Keratinocyte (primary cell): ENCODE results near the gene CNTNAP2. TPM values are rescaled to one million over a fixed set of nuclear protein-coding genes. Genes with fewer than 3 reads are reported as not detected.

Source experiments
- DNase-seq: peaks from one replicate; pipeline ENCODE4 v3.0.0-alpha.2; 2011; ENCODE audit warnings: low read depth, missing footprints, low spot score
- FAIRE-seq: peaks from 2 replicates; lab custom pipeline; 2011; peaks lifted over from hg19 to GRCh38; lab: Jason Lieb, UNC
- H2AFZ ChIP-seq: 2 replicates; pipeline ENCODE4 v1.6.0; 2012; ENCODE audit warnings: low read length, control low read depth, inconsistent platforms; ENCODE audit not compliant: control insufficient read depth
- H3K27ac ChIP-seq: 2 replicates; pipeline ENCODE4 v1.5.1; 2011; ENCODE audit warnings: low read length; ENCODE audit not compliant: control insufficient read depth, insufficient read depth
- H3K27me3 ChIP-seq: 3 replicates; pipeline ENCODE4 v1.6.0; 2011; ENCODE audit warnings: low read length; ENCODE audit not compliant: control insufficient read depth, insufficient read depth; ENCODE audit errors: extremely low read depth
- H3K36me3 ChIP-seq, 2 experiments: 2 replicates in 1 of 2; 3 replicates in 1 of 2; pipeline ENCODE4 v1.5.1; 2011; ENCODE audit warnings: low read length in 2 of 2, mild to moderate bottlenecking in 1 of 2; ENCODE audit not compliant: control insufficient read depth in 2 of 2, insufficient read depth in 2 of 2; ENCODE audit errors: extremely low read depth in 1 of 2
- H3K4me1 ChIP-seq: 3 replicates; pipeline ENCODE4 v1.5.1; 2011; ENCODE audit warnings: low read length; ENCODE audit not compliant: control insufficient read depth, insufficient read depth; ENCODE audit errors: extremely low read depth
- H3K4me2 ChIP-seq: 3 replicates; pipeline ENCODE4 v1.6.0; 2011; ENCODE audit warnings: low read depth, low read length; ENCODE audit not compliant: control insufficient read depth, insufficient read depth; ENCODE audit errors: extremely low read depth
- H3K4me3 ChIP-seq, 3 experiments: fragments of 200-600 bp in 1 of 3; sonication (generic) in 1 of 3; 2 replicates in 2 of 3; 3 replicates in 1 of 3; pipeline ENCODE4 v1.5.1; 2011 to 2016; ENCODE audit warnings: low read length in 3 of 3, mild to moderate bottlenecking in 3 of 3, control low read depth in 2 of 3, inconsistent platforms in 1 of 3, low read depth in 1 of 3, mixed read lengths in 1 of 3, mixed run types in 1 of 3, moderate library complexity in 1 of 3; ENCODE audit not compliant: control insufficient read depth in 2 of 3, insufficient read depth in 2 of 3; ENCODE audit errors: extremely low read depth in 1 of 3
- H3K79me2 ChIP-seq: 2 replicates; pipeline ENCODE4 v1.6.0; 2012; ENCODE audit warnings: low read length; ENCODE audit not compliant: control insufficient read depth, insufficient read depth
- H3K9ac ChIP-seq: 3 replicates; pipeline ENCODE4 v1.6.0; 2011; ENCODE audit warnings: low read length; ENCODE audit not compliant: control insufficient read depth, insufficient read depth; ENCODE audit errors: extremely low read depth
- H3K9me1 ChIP-seq: 3 replicates; pipeline ENCODE4 v1.6.0; 2011; ENCODE audit warnings: low read length; ENCODE audit not compliant: control insufficient read depth, insufficient read depth; ENCODE audit errors: extremely low read depth
- H3K9me3 ChIP-seq: 2 replicates; pipeline ENCODE4 v1.5.1; 2012; ENCODE audit warnings: low read depth, low read length; ENCODE audit not compliant: control insufficient read depth
- H4K20me1 ChIP-seq: 3 replicates; pipeline ENCODE4 v1.6.0; 2011; ENCODE audit warnings: low read length; ENCODE audit not compliant: control insufficient read depth, insufficient read depth; ENCODE audit errors: extremely low read depth
- EZH2 ChIP-seq: IDR thresholded peaks from one replicate; pipeline ENCODE4 v1.6.1; 2012; ENCODE audit warnings: inconsistent platforms, mild to moderate bottlenecking, low read length, moderate library complexity
- dilution Hi-C: fragments of 300-500 bp; cut with MboI; formaldehyde crosslinking; loops from one replicate; pipeline ENCODE4 v1.7.0; 2020; ENCODE audit warnings: low sequenced_read_pairs; ENCODE audit not compliant: extremely low pct_ligation_motif_present
- polyA plus RNA-seq, 5 experiments: library from polyadenylated mRNA; depleted of rRNA in 3 of 5; stranded (reverse) in 3 of 5; stranded (forward) in 1 of 5; unstranded in 1 of 5; fragments of >200 nt; gene quantifications; 1 replicate in 1 of 5; 2 replicates in 3 of 5; 3 replicates in 1 of 5; pipeline versions ENCODE4 v1.2.1 to v1.2.3, GENCODE V29; 2011 to 2012; ENCODE audit warnings: missing spikeins in 2 of 5, low read depth in 1 of 5, low replicate concordance in 1 of 5
- TF ChIP-seq, protein P1 (sequence below), 3 experiments: IDR thresholded peaks in 1 of 3; conservative IDR thresholded peaks in 1 of 3; optimal IDR thresholded peaks in 1 of 3; 2 replicates in 2 of 3; 3 replicates in 1 of 3; pipeline versions ENCODE3 to v1.5.1; 2011; ENCODE audit warnings: low read length in 3 of 3, mild to moderate bottlenecking in 3 of 3, moderate library complexity in 2 of 3, control low read depth in 1 of 3, inconsistent platforms in 1 of 3; ENCODE audit not compliant: insufficient read depth in 2 of 3; ENCODE audit errors: extremely low read depth in 1 of 3

CNTNAP2 gene
- polyA plus RNA-seq, 1 donor (not counting 4 experiments of a cell fraction or from before 2014, with no cell fraction given), result 1.4 TPM

DNA sequence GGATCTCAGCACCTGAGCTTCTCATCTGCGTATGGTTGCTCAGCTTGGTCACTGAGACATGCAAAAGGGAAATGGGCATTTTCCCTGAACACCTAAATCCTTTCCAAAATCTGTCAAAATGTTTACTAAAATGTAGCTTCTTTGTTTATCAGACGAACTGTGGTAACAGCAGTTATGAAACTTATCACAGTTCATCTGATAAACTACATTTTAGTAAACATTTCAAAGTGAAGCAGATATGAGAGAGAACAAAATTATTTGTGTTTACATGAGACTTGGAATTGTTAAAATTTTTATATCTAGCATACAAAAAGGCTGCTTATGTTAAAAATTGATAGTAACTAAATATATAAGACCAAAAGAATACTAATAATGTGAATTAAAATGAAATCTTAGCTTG is 1900.5 kb downstream of the CNTNAP2 start:
- dilution Hi-C loops, result no loop called here
- H3K79me2 ChIP-seq, result no peaks in the 10 kb centered on the region
- no peak overlapping the region for H3K4me3 ChIP-seq
- H3K9ac ChIP-seq, result no peak overlapping the region
- DNase-seq (no peak), FAIRE-seq (no peak)
- no peaks in the 10 kb centered on the region for H3K9me1 ChIP-seq
- TF ChIP-seq, protein P1, sequence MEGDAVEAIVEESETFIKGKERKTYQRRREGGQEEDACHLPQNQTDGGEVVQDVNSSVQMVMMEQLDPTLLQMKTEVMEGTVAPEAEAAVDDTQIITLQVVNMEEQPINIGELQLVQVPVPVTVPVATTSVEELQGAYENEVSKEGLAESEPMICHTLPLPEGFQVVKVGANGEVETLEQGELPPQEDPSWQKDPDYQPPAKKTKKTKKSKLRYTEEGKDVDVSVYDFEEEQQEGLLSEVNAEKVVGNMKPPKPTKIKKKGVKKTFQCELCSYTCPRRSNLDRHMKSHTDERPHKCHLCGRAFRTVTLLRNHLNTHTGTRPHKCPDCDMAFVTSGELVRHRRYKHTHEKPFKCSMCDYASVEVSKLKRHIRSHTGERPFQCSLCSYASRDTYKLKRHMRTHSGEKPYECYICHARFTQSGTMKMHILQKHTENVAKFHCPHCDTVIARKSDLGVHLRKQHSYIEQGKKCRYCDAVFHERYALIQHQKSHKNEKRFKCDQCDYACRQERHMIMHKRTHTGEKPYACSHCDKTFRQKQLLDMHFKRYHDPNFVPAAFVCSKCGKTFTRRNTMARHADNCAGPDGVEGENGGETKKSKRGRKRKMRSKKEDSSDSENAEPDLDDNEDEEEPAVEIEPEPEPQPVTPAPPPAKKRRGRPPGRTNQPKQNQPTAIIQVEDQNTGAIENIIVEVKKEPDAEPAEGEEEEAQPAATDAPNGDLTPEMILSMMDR (optimal IDR thresholded peaks at IDR 0.05 in 1 of 3, IDR thresholded peaks at IDR 0.05 in 1 of 3, conservative IDR thresholded peaks at IDR 0.05 in 1 of 3; ENCODE audit: extremely low read depth in 1 of 3, insufficient read depth in 2 of 3, low read length in 3 of 3), result no peak
- TF ChIP-seq EZH2, result no peak
- no peak overlapping the region for H3K27ac ChIP-seq
- H4K20me1 ChIP-seq, result no peaks in the 10 kb centered on the region
- no peaks in the 10 kb centered on the region for H3K4me1 ChIP-seq
- H3K27me3 ChIP-seq, result no peaks in the 10 kb centered on the region
- no peaks in the 10 kb centered on the region for H3K36me3 ChIP-seq
- no peak overlapping the region for H2AFZ ChIP-seq
- peaks cover 3% of the 10 kb centered on the region for H3K9me3 ChIP-seq
- H3K4me2 ChIP-seq, result no peak overlapping the region

DNA sequence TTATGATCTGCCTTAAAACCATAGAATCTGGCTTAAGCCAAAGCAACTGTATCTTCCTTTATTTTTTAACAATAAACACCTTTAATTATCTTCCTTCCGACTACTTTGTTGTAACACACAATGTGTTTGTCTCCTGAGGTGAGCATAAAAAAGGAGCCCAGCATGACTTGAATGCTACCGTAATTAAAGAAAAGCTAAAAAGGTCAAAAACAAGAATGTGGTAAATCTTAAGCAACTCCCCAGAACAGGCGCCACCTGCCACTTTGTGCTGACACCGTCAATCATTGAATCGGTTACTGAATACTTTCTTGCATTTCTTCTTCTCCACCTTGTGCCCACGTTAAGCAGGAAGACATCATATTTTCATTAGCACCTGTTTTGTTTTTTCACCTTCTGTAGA is 1904.1 kb downstream of the CNTNAP2 start:
- no peaks in the 10 kb centered on the region for H3K79me2 ChIP-seq
- no peak for DNase-seq
- H3K27me3 ChIP-seq, result no peaks in the 10 kb centered on the region
- no peak overlapping the region for H3K4me2 ChIP-seq
- dilution Hi-C loops, result no loop called here
- H3K4me3 ChIP-seq, result no peak overlapping the region
- H3K36me3 ChIP-seq, result no peaks in the 10 kb centered on the region
- H2AFZ ChIP-seq, result no peak overlapping the region
- no peak for TF ChIP-seq EZH2
- TF ChIP-seq, protein P1 (optimal IDR thresholded peaks at IDR 0.05 in 1 of 3, IDR thresholded peaks at IDR 0.05 in 1 of 3, conservative IDR thresholded peaks at IDR 0.05 in 1 of 3; ENCODE audit: extremely low read depth in 1 of 3, insufficient read depth in 2 of 3, low read length in 3 of 3), result no peak
- H3K9me1 ChIP-seq, result no peaks in the 10 kb centered on the region
- peaks cover 3% of the 10 kb centered on the region for H3K9me3 ChIP-seq
- no peaks in the 10 kb centered on the region for H3K4me1 ChIP-seq
- H3K27ac ChIP-seq, result no peak overlapping the region
- FAIRE-seq, result no peak
- no peaks in the 10 kb centered on the region for H4K20me1 ChIP-seq
- H3K9ac ChIP-seq, result no peak overlapping the region
